H1 (cell line): ENCODE results near the gene PARK7. TPM values are rescaled to one million over a fixed set of nuclear protein-coding genes. Genes with fewer than 3 reads are reported as not detected.

Experiments
- CTCF ChIA-PET: fragments of 300-600 bp; sonication (Branson Sonifier 250); formaldehyde crosslinking; loops from one replicate; lab custom pipeline; 2021; ENCODE audit not compliant: partially characterized antibody; lab: Charles Lee
- POLR2A ChIA-PET: fragments of 300-600 bp; sonication (Branson Sonifier 250); formaldehyde crosslinking; loops from one replicate; lab custom pipeline; 2021; ENCODE audit warnings: inconsistent platforms; ENCODE audit not compliant: partially characterized antibody; lab: Charles Lee
- DNase-seq, 2 experiments: peaks; one replicate each; pipeline versions ENCODE4 v3.0.0 to v3.0.0-alpha.2; 2010 to 2022; ENCODE audit warnings: low spot score in 2 of 2, low read depth in 1 of 2, mixed read lengths in 1 of 2
- FAIRE-seq: peaks from 2 replicates; lab custom pipeline; 2011; peaks lifted over from hg19 to GRCh38; lab: Jason Lieb, UNC
- H2AFZ ChIP-seq: 2 replicates; pipeline ENCODE4 v1.8.1; 2012; ENCODE audit warnings: low read length, inconsistent platforms
- H2AK5ac ChIP-seq: 2 replicates; pipeline ENCODE4 v1.6.1; 2013; ENCODE audit warnings: low read depth, low read length
- H2BK120ac ChIP-seq: replicated peaks from 2 replicates; pipeline ENCODE3; 2013; ENCODE audit warnings: low read depth, low read length, inconsistent platforms
- H2BK12ac ChIP-seq: 2 replicates; pipeline ENCODE4 v1.6.1; 2013; ENCODE audit warnings: low read depth, low read length
- H2BK15ac ChIP-seq: 2 replicates; pipeline ENCODE4 v1.6.1; 2013; ENCODE audit warnings: low read length
- H2BK20ac ChIP-seq: 2 replicates; pipeline ENCODE4 v1.6.1; 2013; ENCODE audit warnings: low read length
- H2BK5ac ChIP-seq: 2 replicates; pipeline ENCODE4 v1.6.1; 2013; ENCODE audit warnings: low read depth, low read length
- H3K14ac ChIP-seq: 2 replicates; pipeline ENCODE4 v1.6.1; 2013; ENCODE audit warnings: inconsistent platforms; ENCODE audit not compliant: insufficient read length
- H3K18ac ChIP-seq: 2 replicates; pipeline ENCODE4 v1.6.1; 2013; ENCODE audit warnings: low read length; ENCODE audit errors: extremely low read depth
- H3K23ac ChIP-seq: 2 replicates; pipeline ENCODE4 v1.6.1; 2013; ENCODE audit warnings: inconsistent platforms; ENCODE audit not compliant: insufficient read length
- H3K23me2 ChIP-seq: 2 replicates; pipeline ENCODE4 v1.6.1; 2013; ENCODE audit warnings: low read depth, low read length
- H3K27ac ChIP-seq: 2 replicates; pipeline ENCODE4 v1.6.1; 2011; ENCODE audit warnings: low read depth, low read length, inconsistent platforms
- H3K27me3 ChIP-seq, 4 experiments: replicated peaks in 1 of 4; 1 replicate in 1 of 4; 2 replicates in 3 of 4; pipeline versions ENCODE4 v1.6.1 to v1.8.1; 2011 to 2013; ENCODE audit warnings: low read length in 3 of 4, mild to moderate bottlenecking in 3 of 4, inconsistent platforms in 2 of 4, mixed read lengths in 2 of 4, moderate library complexity in 1 of 4; ENCODE audit not compliant: control insufficient read depth in 3 of 4, insufficient read depth in 3 of 4; ENCODE audit errors: extremely low read depth in 1 of 4
- H3K36me3 ChIP-seq, 4 experiments: 2 replicates each; pipeline versions ENCODE4 v1.6.1 to v1.8.1; 2011 to 2013; ENCODE audit warnings: mild to moderate bottlenecking in 4 of 4, low read length in 3 of 4, moderate library complexity in 2 of 4, control low read depth in 1 of 4, inconsistent platforms in 1 of 4; ENCODE audit not compliant: insufficient read depth in 4 of 4, control insufficient read depth in 2 of 4
- H3K4ac ChIP-seq: replicated peaks from 2 replicates; pipeline ENCODE3; 2013; ENCODE audit warnings: low read length, low read depth, mixed read lengths, inconsistent platforms; ENCODE audit not compliant: insufficient read length
- H3K4me1 ChIP-seq, 4 experiments: replicated peaks in 1 of 4; 1 replicate in 1 of 4; 2 replicates in 3 of 4; pipeline versions ENCODE4 v1.6.1 to v1.8.1; 2011 to 2013; ENCODE audit warnings: low read length in 3 of 4, inconsistent platforms in 2 of 4, mixed read lengths in 1 of 4; ENCODE audit not compliant: insufficient read depth in 4 of 4, control insufficient read depth in 3 of 4
- H3K4me2 ChIP-seq, 2 experiments: 2 replicates each; pipeline versions ENCODE4 v1.6.1 to v1.8.1; 2011 to 2013; ENCODE audit warnings: low read depth in 2 of 2, low read length in 2 of 2, control low read depth in 1 of 2, inconsistent platforms in 1 of 2, mild to moderate bottlenecking in 1 of 2; ENCODE audit not compliant: insufficient read depth in 1 of 2
- H3K4me3 ChIP-seq, 4 experiments: fragments of 200-600, 300-600 bp in 1 of 4; sonication (generic), shearing (Covaris generic), sonication (Bioruptor Twin) in 1 of 4; 2 replicates each; pipeline versions ENCODE4 v1.5.1 to v1.8.1; 2011 to 2016; ENCODE audit warnings: low read length in 4 of 4, low read depth in 3 of 4, control low read depth in 2 of 4, inconsistent platforms in 2 of 4, mild to moderate bottlenecking in 2 of 4, mixed read lengths in 1 of 4, moderate library complexity in 1 of 4; ENCODE audit not compliant: insufficient read depth in 2 of 4; ENCODE audit errors: extremely low read depth in 1 of 4
- H3K56ac ChIP-seq: replicated peaks from 2 replicates; pipeline ENCODE3; 2013; ENCODE audit warnings: low read depth, mild to moderate bottlenecking, mixed read lengths, low read length, inconsistent platforms; ENCODE audit not compliant: insufficient read length
- H3K79me1 ChIP-seq: 2 replicates; pipeline ENCODE4 v1.6.1; 2013; ENCODE audit warnings: low read depth, low read length, control low read depth
- H3K79me2 ChIP-seq, 2 experiments: 2 replicates each; pipeline versions ENCODE4 v1.6.1 to v1.8.1; 2012 to 2013; ENCODE audit warnings: low read length in 2 of 2, mild to moderate bottlenecking in 2 of 2, inconsistent platforms in 1 of 2; ENCODE audit not compliant: insufficient read depth in 2 of 2, control insufficient read depth in 1 of 2
- H3K9ac ChIP-seq, 4 experiments: replicated peaks in 1 of 4; 1 replicate in 1 of 4; 2 replicates in 3 of 4; pipeline versions ENCODE4 v1.6.1 to v1.8.1; 2011 to 2013; ENCODE audit warnings: low read depth in 3 of 4, low read length in 3 of 4, control low read depth in 2 of 4, mild to moderate bottlenecking in 2 of 4, moderate library complexity in 2 of 4, inconsistent platforms in 1 of 4; ENCODE audit errors: extremely low read depth in 1 of 4
- H3K9me3 ChIP-seq, 2 experiments: 2 replicates each; pipeline versions ENCODE4 v1.6.1 to v1.8.1; 2012 to 2013; ENCODE audit warnings: mild to moderate bottlenecking in 2 of 2, moderate library complexity in 2 of 2, control low read depth in 1 of 2, inconsistent platforms in 1 of 2, low read depth in 1 of 2, low read length in 1 of 2, mixed read lengths in 1 of 2; ENCODE audit not compliant: insufficient read depth in 2 of 2
- H4K20me1 ChIP-seq, 2 experiments: replicated peaks in 1 of 2; 2 replicates each; pipeline versions ENCODE3 to v1.8.1; 2011 to 2013; ENCODE audit warnings: inconsistent platforms in 2 of 2, low read length in 2 of 2, mild to moderate bottlenecking in 1 of 2; ENCODE audit not compliant: insufficient read depth in 2 of 2, control insufficient read depth in 1 of 2
- H4K5ac ChIP-seq: 2 replicates; pipeline ENCODE4 v1.6.1; 2013; ENCODE audit warnings: low read length, low read depth, mixed read lengths, inconsistent platforms; ENCODE audit not compliant: insufficient read length
- H4K8ac ChIP-seq: 2 replicates; pipeline ENCODE4 v1.8.0; 2013; ENCODE audit warnings: mild to moderate bottlenecking, moderate library complexity, low read length, inconsistent platforms; ENCODE audit not compliant: insufficient read depth; ENCODE audit errors: extremely low read depth
- H4K91ac ChIP-seq: replicated peaks from 2 replicates; pipeline ENCODE3; 2013; ENCODE audit warnings: low read length, mixed read lengths, inconsistent platforms; ENCODE audit not compliant: insufficient read length
- ASH2L ChIP-seq: fragments of 200-600, 300-600 bp; sonication (generic); IDR thresholded peaks from one replicate; pipeline ENCODE4 v1.7.1; 2017; ENCODE audit warnings: low read length
- BRCA1 ChIP-seq: IDR thresholded peaks from 2 replicates; pipeline ENCODE4 v1.6.1; 2012; ENCODE audit warnings: low read depth, low read length, improper control_type of control experiment
- CTBP2 ChIP-seq: IDR thresholded peaks from 2 replicates; pipeline ENCODE4 v1.7.0; 2011; ENCODE audit warnings: borderline replicate concordance, mild to moderate bottlenecking, moderate library complexity, mixed read lengths, low read length; ENCODE audit not compliant: insufficient read depth, insufficient read length
- HDAC2 ChIP-seq, 2 experiments: fragments of 300-600 bp in 1 of 2; sonication (generic) in 1 of 2; IDR thresholded peaks; 2 replicates each; pipeline ENCODE4 v1.6.1; 2011 to 2012; ENCODE audit warnings: low read depth in 2 of 2, low read length in 2 of 2, mild to moderate bottlenecking in 2 of 2, moderate library complexity in 2 of 2, borderline replicate concordance in 1 of 2, inconsistent platforms in 1 of 2
- JUN ChIP-seq: IDR thresholded peaks from 2 replicates; pipeline ENCODE4 v1.6.1; 2011; ENCODE audit warnings: low read depth, mild to moderate bottlenecking, improper control_type of control experiment, low read length
- JUND ChIP-seq: IDR thresholded peaks from 2 replicates; pipeline ENCODE4 v1.6.1; 2011; ENCODE audit warnings: mild to moderate bottlenecking, improper control_type of control experiment, low read length
- NANOG ChIP-seq: IDR thresholded peaks from 2 replicates; pipeline ENCODE4 v1.6.1; 2011; ENCODE audit warnings: low read length, low read depth, mild to moderate bottlenecking, inconsistent platforms; ENCODE audit not compliant: insufficient read depth, poor library complexity, severe bottlenecking
- POLR2A ChIP-seq, 2 experiments: IDR thresholded peaks; 1 replicate in 1 of 2; 2 replicates in 1 of 2; pipeline ENCODE4 v1.6.1; 2011; ENCODE audit warnings: low read depth in 2 of 2, low read length in 2 of 2, mild to moderate bottlenecking in 2 of 2; ENCODE audit errors: control extremely low read depth in 1 of 2
- YY1 ChIP-seq: IDR thresholded peaks from 2 replicates; pipeline ENCODE4 v1.6.1; 2011; ENCODE audit warnings: low read depth, mild to moderate bottlenecking, low read length
- WGBS, 2 experiments: shearing (Covaris generic) in 1 of 2; methylation state at CpG; one replicate each; pipeline versions ENCODE4 v1.1.6 to v1.1.7; 2013 to 2015; ENCODE audit warnings: low lambda C conversion rate in 2 of 2, mixed read lengths in 2 of 2, inconsistent platforms in 1 of 2, low coverage in 1 of 2, missing lambda C conversion rate in 1 of 2; ENCODE audit not compliant: insufficient replicate concordance in 2 of 2, insufficient coverage in 1 of 2, insufficient read length in 1 of 2; ENCODE audit errors: extremely low coverage in 1 of 2, missing lambda C conversion rate in 1 of 2; 5-methylcytosine and 5-hydroxymethylcytosine counted together
- polyA plus RNA-seq, 7 experiments: library from polyadenylated mRNA; depleted of rRNA in 3 of 7; stranded (reverse) in 5 of 7; unstranded in 2 of 7; fragments of >200 nt in 5 of 7; fragments of 200-250 nt in 2 of 7; gene quantifications; 1 replicate in 5 of 7; 2 replicates in 1 of 7; 4 replicates in 1 of 7; pipeline versions ENCODE4 v1.2.1 to v1.2.3, GENCODE V29; 2011 to 2013; ENCODE audit warnings: missing spikeins in 2 of 7, mixed read lengths in 2 of 7
- total RNA-seq: library from RNA; stranded (reverse); fragmentation: NEBNext Ultra II Directional; extraction: Animal tissue kit (Norgen Biotek cat#: 25700); gene quantifications from 2 replicates; pipeline ENCODE4 v1.2.1, GENCODE V29; 2021

Gene PARK7
- total and polyA plus RNA-seq, 2 of the 8 experiments (the other 6 are each of a cell fraction or from before 2014, with no cell fraction given), result 206 to 383 TPM

GRCh38 chr1:8019229-8019620 is 57.7 kb downstream of the PARK7 start:
- Histone ChIP-seq H3K27me3 (no peaks in the 10 kb centered on the region), H3K23me2 (no peaks in the 10 kb centered on the region), H3K9me3 (no peaks in the 10 kb centered on the region), H4K5ac (no peak overlapping the region), H3K79me1 (no peaks in the 10 kb centered on the region), H3K56ac (no peak overlapping the region), H3K4me3 (no peak overlapping the region), H2BK5ac (no peak overlapping the region), H3K14ac (no peak overlapping the region), H3K4me1 (peaks cover 7 to 23% (median 18%) of the 10 kb centered on the region in 4 experiments; a peak in 6 of 7 replicates), H2AFZ (no peak overlapping the region), H3K23ac (no peak overlapping the region), H3K36me3 (peaks cover 2 to 5% (median 4%) of the 10 kb centered on the region in 4 experiments; a peak in 6 of 8 replicates), H3K27ac (no peak overlapping the region), H3K9ac (no peak overlapping the region), H2BK20ac (no peak overlapping the region), H3K18ac (no peak overlapping the region), H2BK120ac (no peak overlapping the region), H3K4ac (no peak overlapping the region), H2AK5ac (no peak overlapping the region), H2BK15ac (no peak overlapping the region), H3K4me2 (peak overlapping the region; percentile 32 to 40; a peak in 2 of 4 replicates), H4K8ac (no peak overlapping the region), H4K91ac (no peak overlapping the region), H4K20me1 (peaks cover 7 to 10% of the 10 kb centered on the region in 2 experiments), H3K79me2 (peaks cover 8 to 100% of the 10 kb centered on the region in 2 experiments), H2BK12ac (no peak overlapping the region)
- ChIA-PET CTCF (interaction anchor here (0.9 to 12.6 kb wide), 12 partner anchors 13 to 1116 kb away, joined by 3 to 211 read pairs (median 7); partner anchors contain the start of gene SLC45A1), POLR2A (interaction anchor here (0.9 to 3.6 kb wide), 5 partner anchors 8 to 296 kb away, joined by 3 to 11 read pairs (median 4); no protein-coding TSS in a partner anchor)
- FAIRE-seq, result no peak
- DNase-seq, result no peak
- TF ChIP-seq ASH2L (no peak), YY1 (no peak), POLR2A (IDR thresholded peaks at IDR 0.05; ENCODE audit: control extremely low read depth in 1 of 2, low read depth in 2 of 2, low read length in 2 of 2) (no peak), BRCA1 (no peak), NANOG (no peak), JUND (no peak), CTBP2 (no peak), JUN (no peak), HDAC2 (IDR thresholded peaks at IDR 0.05; ENCODE audit: borderline replicate concordance in 1 of 2, low read depth in 2 of 2, low read length in 2 of 2) (no peak)
- WGBS, 2 experiments, result 90 to 100% methylated on average over 3 to 5 of the region's 5 CpGs
